SU-DHL-6 (cell line): ENCODE results near the gene DERL3.

ENCODE experiments used
- CTCF ChIP-seq: fragments of 200-600 bp; sonication (generic); IDR thresholded peaks from one replicate; pipeline ENCODE4 v1.5.1; 2017; ENCODE audit warnings: antibody characterized with exemption, mild to moderate bottlenecking, low read length, moderate library complexity; ENCODE audit not compliant: insufficient read depth, poor library complexity, severe bottlenecking
- EZH2phosphoT487 ChIP-seq: fragments of 200-600 bp; sonication (generic), shearing (Covaris generic); conservative IDR thresholded peaks from 2 replicates; pipeline ENCODE4 v1.6.1; 2018; ENCODE audit warnings: mild to moderate bottlenecking, antibody characterized with exemption, low read length, moderate library complexity, mixed read lengths

GRCh38 chr22:23818541-23818940 lies 20.3 kb downstream of the DERL3 start:
- TF ChIP-seq CTCF (no peak), EZH2phosphoT487 (no peak)
